Effector memory CD8-positive, alpha-beta T cell (primary cell): ENCODE measurements around the gene ZNRF2.
"Not testable (repeated sequence)": the region's sequence is repeated elsewhere in the genome, so short reads cannot be mapped to it uniquely, and the experiment has no call there.

ENCODE experiments used
- ATAC-seq: fragments of 150-1000 bp; cut with Tn5 transposase; replicated peaks from 2 replicates; pipeline ENCODE4 v1.10.0; 2021; ENCODE audit warnings: mild to moderate bottlenecking, moderate library complexity
- DNase-seq, 3 experiments: peaks; one replicate each; pipeline ENCODE4 v3.0.0; 2021
- H3K27ac Mint-ChIP-seq, 2 donors: one replicate each; pipeline ENCODE4 v1.8.0; 2022; ENCODE audit warnings: mild to moderate bottlenecking in 2 of 2, mixed read lengths in 2 of 2, moderate library complexity in 2 of 2
- H3K27me3 Mint-ChIP-seq, 2 donors: one replicate each; pipeline ENCODE4 v1.8.0; 2022; ENCODE audit warnings: mixed read lengths in 2 of 2
- H3K36me3 Mint-ChIP-seq: one replicate; pipeline ENCODE4 v1.8.0; 2022; ENCODE audit warnings: mild to moderate bottlenecking, moderate library complexity, mixed read lengths; ENCODE audit not compliant: insufficient read depth
- H3K4me1 Mint-ChIP-seq, 2 donors: one replicate each; pipeline ENCODE4 v1.8.0; 2022; ENCODE audit warnings: low read depth in 2 of 2, mixed read lengths in 2 of 2
- H3K4me3 Mint-ChIP-seq, 2 donors: one replicate each; pipeline ENCODE4 v1.8.0; 2022; ENCODE audit warnings: mild to moderate bottlenecking in 2 of 2, mixed read lengths in 2 of 2, moderate library complexity in 2 of 2
- H3K9me3 Mint-ChIP-seq, 2 donors: one replicate each; pipeline ENCODE4 v1.8.0; 2022; ENCODE audit warnings: mixed read lengths in 2 of 2

The ZNRF2 gene

DNA sequence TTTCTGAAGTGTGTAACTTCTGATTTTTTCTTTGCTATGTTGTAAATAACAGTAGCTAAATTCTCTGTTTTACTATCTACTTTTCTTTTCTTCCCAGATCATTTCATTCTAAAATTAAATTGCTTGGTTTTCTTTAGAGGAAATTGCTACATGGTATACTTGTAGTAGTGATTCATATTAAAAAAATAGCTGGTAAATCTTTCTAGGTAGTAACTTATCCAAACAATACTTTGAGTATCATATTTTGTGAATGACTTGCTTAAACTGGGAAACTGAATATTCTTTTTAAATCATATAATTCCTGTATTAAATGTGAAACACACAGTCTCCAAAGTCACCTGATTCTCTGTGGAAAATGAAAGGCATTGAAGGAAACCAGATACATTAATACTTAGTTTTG lies 85.5 kb downstream of the ZNRF2 start:
- H3K27ac Mint-ChIP-seq, result peak overlapping the region in 1 of 2 donors; percentile 28
- peaks cover 29% of the 10 kb centered on the region for H3K36me3 Mint-ChIP-seq
- DNase-seq (no peak), ATAC-seq (no peak)
- no peak overlapping the region for H3K4me3 Mint-ChIP-seq
- H3K4me1 Mint-ChIP-seq, result peaks cover 2 to 6% of the 10 kb centered on the region in 2 donors
- H3K9me3 Mint-ChIP-seq, result no peaks in the 10 kb centered on the region
- no peaks in the 10 kb centered on the region for H3K27me3 Mint-ChIP-seq

- H3K4me1 Mint-ChIP-seq, result peaks cover 2 to 11% of the 10 kb centered on the region in 2 donors
- ATAC-seq (no peak), DNase-seq (no peak)
- H3K9me3 Mint-ChIP-seq, result no peaks in the 10 kb centered on the region
- H3K27ac Mint-ChIP-seq, result no peak overlapping the region
- no peak overlapping the region for H3K4me3 Mint-ChIP-seq
- peaks cover 24% of the 10 kb centered on the region for H3K36me3 Mint-ChIP-seq
- H3K27me3 Mint-ChIP-seq, result no peaks in the 10 kb centered on the region
Observed at GRCh38 chr7:30371321-30371720, 86.9 kb downstream of the ZNRF2 start.

DNA sequence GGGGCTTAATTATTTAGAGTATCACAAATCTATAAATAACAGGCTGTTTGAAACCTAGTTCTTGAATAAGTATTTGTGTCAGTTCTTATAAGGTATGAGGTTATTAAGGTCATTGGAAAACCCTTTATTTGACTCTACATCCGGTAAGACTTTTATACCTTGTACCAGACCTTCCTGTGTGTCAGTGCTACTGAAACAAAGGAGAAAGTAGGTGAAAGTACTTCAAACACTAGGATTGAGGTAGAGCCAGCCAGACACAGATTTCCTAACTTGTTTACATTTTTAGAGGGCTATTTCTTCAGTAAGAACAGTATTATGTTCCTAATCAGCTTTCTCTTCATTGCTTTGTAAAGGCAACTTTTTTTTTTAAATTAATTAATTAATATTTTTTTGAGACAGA lies 93.9 kb downstream of the ZNRF2 start:
- DNase-seq (no peak), ATAC-seq (no peak)
- H3K36me3 Mint-ChIP-seq, result peaks cover 3% of the 10 kb centered on the region
- peaks cover 5 to 22% of the 10 kb centered on the region in 2 donors for H3K4me1 Mint-ChIP-seq
- no peaks in the 10 kb centered on the region for H3K27me3 Mint-ChIP-seq
- H3K9me3 Mint-ChIP-seq, result no peaks in the 10 kb centered on the region
- H3K4me3 Mint-ChIP-seq, result no peak overlapping the region
- H3K27ac Mint-ChIP-seq, result peak overlapping the region in 1 of 2 donors; percentile 65

DNA sequence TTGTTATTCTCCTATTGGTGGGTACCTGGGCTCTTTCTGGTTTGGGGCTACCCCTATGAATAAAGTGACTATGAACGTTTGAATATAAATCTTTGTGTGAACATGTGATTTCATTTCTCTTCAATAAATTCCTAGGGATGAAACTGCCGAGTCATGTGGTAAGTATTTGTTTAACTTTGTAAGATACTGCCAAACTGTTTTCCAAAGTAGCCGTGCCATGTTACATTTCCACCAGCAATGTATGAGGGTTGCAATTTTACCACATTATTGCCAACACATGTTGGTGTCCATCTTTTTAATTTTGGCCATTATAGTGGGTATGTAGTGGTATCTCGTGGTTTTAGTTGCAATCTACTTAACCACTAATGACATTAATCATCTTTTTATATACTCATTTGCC lies 94.7 kb downstream of the ZNRF2 start:
- Mint-ChIP-seq H3K4me3 (no peak overlapping the region), H3K4me1 (peaks cover 4 to 22% of the 10 kb centered on the region in 2 donors), H3K27me3 (no peaks in the 10 kb centered on the region), H3K27ac (no peak overlapping the region), H3K36me3 (no peaks in the 10 kb centered on the region), H3K9me3 (no peaks in the 10 kb centered on the region)
- no peak for ATAC-seq
- DNase-seq, result no peak

- H3K9me3 Mint-ChIP-seq, result no peaks in the 10 kb centered on the region
- H3K27me3 Mint-ChIP-seq, result no peaks in the 10 kb centered on the region
- no peak overlapping the region for H3K27ac Mint-ChIP-seq
- ATAC-seq, result no peak
- no peak for DNase-seq
- no peak overlapping the region for H3K4me3 Mint-ChIP-seq
- H3K4me1 Mint-ChIP-seq, result peaks cover 4 to 26% of the 10 kb centered on the region in 2 donors
- H3K36me3 Mint-ChIP-seq, result no peaks in the 10 kb centered on the region
Observed at GRCh38 chr7:30379741-30380140, 95.3 kb downstream of the ZNRF2 start.

DNA sequence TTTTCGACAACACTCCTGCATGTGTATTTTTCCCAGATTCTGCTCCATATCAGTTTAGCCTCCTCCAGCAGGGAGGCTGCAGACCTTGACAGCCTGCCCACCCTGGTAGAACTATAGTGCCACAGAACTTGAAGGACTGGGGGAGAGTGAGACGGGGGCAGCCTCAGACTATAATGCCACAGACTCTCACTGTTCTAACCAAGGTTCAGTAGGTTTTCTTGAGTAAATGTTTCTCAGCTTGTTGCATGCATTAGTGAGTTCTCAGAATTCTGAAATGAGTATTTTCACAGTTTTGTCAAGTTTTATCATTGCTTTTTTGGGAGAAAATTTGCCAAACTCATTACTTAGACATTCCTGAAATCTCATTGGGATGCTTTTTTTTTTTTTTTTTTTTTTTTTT lies 95.9 kb downstream of the ZNRF2 start:
- Mint-ChIP-seq H3K4me1 (peaks cover 6 to 20% of the 10 kb centered on the region in 2 donors), H3K27me3 (no peaks in the 10 kb centered on the region), H3K4me3 (no peak overlapping the region), H3K36me3 (no peaks in the 10 kb centered on the region), H3K27ac (no peak overlapping the region), H3K9me3 (no peaks in the 10 kb centered on the region)
- DNase-seq, result no peak
- no peak for ATAC-seq

GRCh38 chr7:30380824-30381223 lies 96.4 kb downstream of the ZNRF2 start:
- not testable (repeated sequence) for H3K4me3 Mint-ChIP-seq, H3K27me3 Mint-ChIP-seq, H3K27ac Mint-ChIP-seq, ATAC-seq, DNase-seq, H3K9me3 Mint-ChIP-seq, H3K36me3 Mint-ChIP-seq
- H3K4me1 Mint-ChIP-seq, result peaks cover 6 to 20% of the 10 kb centered on the region in 2 donors

- ATAC-seq, result no peak
- no peak overlapping the region for H3K27ac Mint-ChIP-seq
- H3K4me1 Mint-ChIP-seq, result peaks cover 4 to 18% of the 10 kb centered on the region in 2 donors
Observed at GRCh38 chr7:30382607-30383006, 98.2 kb downstream of the ZNRF2 start.

DNA sequence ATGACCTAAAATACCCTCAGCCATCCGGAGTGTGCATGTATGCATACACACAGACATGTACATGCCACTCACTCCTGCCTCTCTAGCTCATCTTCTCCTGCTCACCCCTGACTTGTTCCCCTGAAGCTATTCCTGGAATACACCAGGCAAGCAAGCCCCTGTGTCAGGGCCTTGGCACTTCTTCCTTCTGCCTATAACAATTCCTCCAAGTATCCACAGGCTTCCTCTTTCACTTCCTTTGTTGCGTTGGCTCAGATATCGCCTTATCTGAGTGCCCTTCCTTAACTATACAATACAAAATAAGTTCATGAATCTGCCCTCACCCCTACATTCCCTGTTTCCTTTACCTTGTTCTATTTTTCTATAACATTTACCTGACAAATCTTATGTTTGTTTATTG lies 105.4 kb downstream of the ZNRF2 start:
- Mint-ChIP-seq H3K9me3 (no peaks in the 10 kb centered on the region), H3K27me3 (no peaks in the 10 kb centered on the region), H3K4me3 (no peak overlapping the region), H3K27ac (no peak overlapping the region), H3K36me3 (peaks cover 9% of the 10 kb centered on the region), H3K4me1 (peaks cover 0 to 4% of the 10 kb centered on the region in 2 donors)
- DNase-seq (no peak), ATAC-seq (no peak)

More at GRCh38 chr7:30382607-30383006, 98.2 kb downstream of the ZNRF2 start:
- Mint-ChIP-seq H3K4me3 (no peak overlapping the region), H3K9me3 (no peaks in the 10 kb centered on the region), H3K27me3 (no peaks in the 10 kb centered on the region), H3K36me3 (no peaks in the 10 kb centered on the region)
- DNase-seq, result no peak

GRCh38 chr7:30390736-30391636 lies 106.6 kb downstream of the ZNRF2 start:
- Mint-ChIP-seq H3K4me3 (no peak overlapping the region), H3K36me3 (peaks cover 9% of the 10 kb centered on the region), H3K4me1 (peaks cover 0 to 2% of the 10 kb centered on the region in 2 donors), H3K9me3 (no peaks in the 10 kb centered on the region), H3K27me3 (no peaks in the 10 kb centered on the region), H3K27ac (no peak overlapping the region)
- DNase-seq, result no peak
- no peak for ATAC-seq

DNA sequence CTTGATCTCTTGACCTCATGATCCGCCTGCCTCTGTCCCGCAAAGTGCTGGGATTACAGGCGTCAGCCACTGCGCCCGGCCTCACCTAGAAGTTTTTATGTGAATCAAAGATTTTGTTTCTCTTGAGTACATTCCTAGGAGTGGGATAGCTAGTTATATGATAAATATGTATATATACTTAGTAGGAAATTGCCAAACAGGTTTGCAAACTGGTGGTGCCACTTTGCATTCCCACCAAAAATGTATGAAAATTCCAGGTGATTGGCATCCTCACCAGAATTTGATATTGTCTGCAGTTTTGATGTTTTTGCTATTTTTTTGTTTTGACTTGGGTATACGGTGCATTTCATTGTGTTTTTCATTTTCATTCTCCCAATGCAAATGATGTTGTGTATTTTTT lies 107.4 kb downstream of the ZNRF2 start:
- Mint-ChIP-seq H3K27me3 (no peaks in the 10 kb centered on the region), H3K36me3 (peaks cover 9% of the 10 kb centered on the region), H3K4me3 (no peak overlapping the region), H3K27ac (no peak overlapping the region), H3K9me3 (no peaks in the 10 kb centered on the region), H3K4me1 (peaks cover 0 to 2% of the 10 kb centered on the region in 2 donors)
- ATAC-seq (no peak), DNase-seq (no peak)

GRCh38 chr7:30395676-30396075 lies 111.3 kb downstream of the ZNRF2 start:
- ATAC-seq (no peak), DNase-seq (no peak)
- Mint-ChIP-seq H3K4me3 (no peak overlapping the region), H3K36me3 (peaks cover 5% of the 10 kb centered on the region), H3K27me3 (no peaks in the 10 kb centered on the region), H3K9me3 (no peaks in the 10 kb centered on the region), H3K27ac (no peak overlapping the region), H3K4me1 (no peaks in the 10 kb centered on the region)

DNA sequence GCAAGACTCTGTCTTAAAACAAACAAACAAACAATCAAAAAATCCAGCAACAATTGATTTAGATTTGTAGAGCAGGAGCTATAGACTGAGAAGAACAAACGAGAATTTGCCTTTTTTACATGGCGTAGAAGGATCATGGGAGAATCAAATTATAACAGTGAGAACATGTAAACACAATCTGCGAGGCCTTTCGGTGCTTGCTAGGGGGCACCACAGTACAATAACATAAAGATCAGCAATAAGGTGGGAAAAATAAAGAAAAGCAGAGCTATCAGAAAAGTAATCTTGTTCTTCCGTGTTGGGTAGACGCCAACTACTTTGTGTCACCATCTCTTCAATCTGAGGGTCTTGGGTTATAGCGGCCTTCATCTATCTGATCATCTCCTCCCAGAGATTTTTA lies 112.0 kb downstream of the ZNRF2 start:
- H3K9me3 Mint-ChIP-seq, result no peaks in the 10 kb centered on the region
- peaks cover 0 to 2% of the 10 kb centered on the region in 2 donors for H3K4me1 Mint-ChIP-seq
- no peaks in the 10 kb centered on the region for H3K27me3 Mint-ChIP-seq
- no peak overlapping the region for H3K27ac Mint-ChIP-seq
- H3K4me3 Mint-ChIP-seq, result no peak overlapping the region
- H3K36me3 Mint-ChIP-seq, result peaks cover under 1% of the 10 kb centered on the region
- ATAC-seq (no peak), DNase-seq (no peak)

GRCh38 chr7:30403477-30403876 lies 119.1 kb downstream of the ZNRF2 start:
- DNase-seq, result no peak
- H3K4me3 Mint-ChIP-seq, result no peak overlapping the region

More at GRCh38 chr7:30403477-30403876, 119.1 kb downstream of the ZNRF2 start:
- no peak for ATAC-seq
- Mint-ChIP-seq H3K36me3 (peaks cover 4% of the 10 kb centered on the region), H3K4me1 (peaks cover 0 to 9% of the 10 kb centered on the region in 2 donors), H3K27me3 (no peaks in the 10 kb centered on the region), H3K27ac (no peak overlapping the region), H3K9me3 (no peaks in the 10 kb centered on the region)
